Caco-2 (cell line): Measurements from ENCODE around the gene SPP2. TPM values are rescaled to one million over a fixed set of nuclear protein-coding genes. Genes with fewer than 3 reads are reported as not detected.

Source experiments
- BruUV-seq: library from RNA; stranded (reverse); fragments of 400-500 nt; replicated peaks from 2 replicates; lab custom pipeline; 2021; lab: Mats Ljungman, UMichigan
- CTCF ChIA-PET: fragments of 300-600 bp; sonication (Branson Sonifier 250); formaldehyde crosslinking; loops from one replicate; lab custom pipeline; 2022; ENCODE audit warnings: antibody characterized with exemption; lab: Charles Lee
- POLR2A ChIA-PET: fragments of 300-600 bp; sonication (Branson Sonifier 250); formaldehyde crosslinking; loops from one replicate; lab custom pipeline; 2022; ENCODE audit warnings: antibody characterized with exemption; lab: Charles Lee
- DNase-seq, 2 experiments: peaks; one replicate each; pipeline versions ENCODE4 v3.0.0 to v3.0.0-alpha.2; 2020 to 2022
- H3K27me3 ChIP-seq: replicated peaks from 2 replicates; pipeline ENCODE4 v1.6.0; 2011; ENCODE audit warnings: low read length; ENCODE audit not compliant: control insufficient read depth, insufficient read depth
- H3K36me3 ChIP-seq: 2 replicates; pipeline ENCODE4 v1.5.1; 2011; ENCODE audit warnings: low read length; ENCODE audit not compliant: control insufficient read depth, insufficient read depth
- H3K4me1 ChIP-seq: fragments of 250-450 bp; sonication (Bioruptor Pico); 2 replicates; pipeline ENCODE4 v1.5.1; 2020; ENCODE audit warnings: mild to moderate bottlenecking
- H3K4me3 ChIP-seq: 2 replicates; pipeline ENCODE4 v1.5.1; 2011; ENCODE audit warnings: low read depth, mild to moderate bottlenecking, control low read depth, low read length
- H3K9me3 ChIP-seq: fragments of 250-450 bp; sonication (Bioruptor Pico); 2 replicates; pipeline ENCODE4 v1.5.1; 2020; ENCODE audit warnings: mild to moderate bottlenecking, moderate library complexity
- H3K27ac Mint-ChIP-seq: one replicate; pipeline ENCODE4 v1.8.0; 2022; ENCODE audit warnings: mixed read lengths; ENCODE audit not compliant: unreplicated experiment
- H3K27me3 Mint-ChIP-seq: one replicate; pipeline ENCODE4 v1.8.0; 2022; ENCODE audit warnings: mixed read lengths; ENCODE audit not compliant: insufficient read depth, unreplicated experiment
- H3K36me3 Mint-ChIP-seq: one replicate; pipeline ENCODE4 v1.8.0; 2022; ENCODE audit warnings: mild to moderate bottlenecking, mixed read lengths; ENCODE audit not compliant: insufficient read depth, unreplicated experiment
- H3K4me1 Mint-ChIP-seq: one replicate; pipeline ENCODE4 v1.8.0; 2022; ENCODE audit warnings: low read depth, mixed read lengths; ENCODE audit not compliant: unreplicated experiment
- H3K4me3 Mint-ChIP-seq: one replicate; pipeline ENCODE4 v1.8.0; 2022; ENCODE audit warnings: mild to moderate bottlenecking, moderate library complexity, mixed read lengths; ENCODE audit not compliant: unreplicated experiment
- H3K9me3 Mint-ChIP-seq: one replicate; pipeline ENCODE4 v1.8.0; 2022; ENCODE audit warnings: mixed read lengths; ENCODE audit not compliant: unreplicated experiment
- intact Hi-C: fragments of 100-400 bp; cut with micrococcal nuclease; formaldehyde crosslinking; loops from one replicate; pipeline ENCODE4 v1.10.0; 2022; ENCODE audit not compliant: unreplicated experiment
- total RNA-seq: library from RNA; stranded (reverse); gene quantifications from 2 replicates; pipeline ENCODE4 v1.2.3, GENCODE V29; 2022
- TF ChIP-seq, protein P1 (sequence below), 2 experiments: fragments of 200-600 bp in 1 of 2; IDR thresholded peaks; 1 replicate in 1 of 2; 2 replicates in 1 of 2; pipeline versions ENCODE4 v1.5.1 to v1.8.0; 2011 to 2022; ENCODE audit warnings: antibody characterized with exemption in 1 of 2, control low read depth in 1 of 2, inconsistent platforms in 1 of 2, low read depth in 1 of 2, low read length in 1 of 2, mild to moderate bottlenecking in 1 of 2, moderate library complexity in 1 of 2; ENCODE audit not compliant: insufficient read depth in 1 of 2, severe bottlenecking in 1 of 2, unreplicated experiment in 1 of 2

SPP2 gene
- total RNA-seq, 1 experiment from 2014 or later, result not detected

DNA sequence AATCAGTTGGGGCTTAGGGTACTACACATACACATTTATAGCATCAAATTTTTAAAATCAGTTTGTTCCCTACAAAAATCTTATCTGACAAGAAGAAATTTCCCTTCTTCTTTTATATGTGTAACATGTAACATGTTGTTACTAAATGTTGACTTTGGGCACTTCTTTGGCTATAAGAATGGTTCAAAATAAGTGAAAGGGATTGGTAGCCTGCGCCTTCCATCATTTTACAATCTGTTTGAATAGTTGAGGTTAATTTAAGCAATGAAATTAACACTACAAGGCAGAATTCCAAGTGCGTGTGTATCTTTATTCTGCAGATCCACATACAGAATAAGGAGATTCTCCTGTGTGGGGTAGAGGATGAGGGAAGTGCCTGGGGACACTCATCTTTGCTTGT lies 30.2 kb upstream of the SPP2 start:
- H3K27me3 ChIP-seq, result no peaks in the 10 kb centered on the region; the same call in 1 of the 2 replicates
- H3K9me3 Mint-ChIP-seq, result no peaks in the 10 kb centered on the region
- H3K4me1 Mint-ChIP-seq, result no peaks in the 10 kb centered on the region
- DNase-seq, result no peak
- POLR2A ChIA-PET, result no interaction called here
- H3K4me3 ChIP-seq, result no peak overlapping the region
- no peaks in the 10 kb centered on the region for H3K9me3 ChIP-seq
- H3K36me3 Mint-ChIP-seq, result no peaks in the 10 kb centered on the region
- TF ChIP-seq, protein P1, sequence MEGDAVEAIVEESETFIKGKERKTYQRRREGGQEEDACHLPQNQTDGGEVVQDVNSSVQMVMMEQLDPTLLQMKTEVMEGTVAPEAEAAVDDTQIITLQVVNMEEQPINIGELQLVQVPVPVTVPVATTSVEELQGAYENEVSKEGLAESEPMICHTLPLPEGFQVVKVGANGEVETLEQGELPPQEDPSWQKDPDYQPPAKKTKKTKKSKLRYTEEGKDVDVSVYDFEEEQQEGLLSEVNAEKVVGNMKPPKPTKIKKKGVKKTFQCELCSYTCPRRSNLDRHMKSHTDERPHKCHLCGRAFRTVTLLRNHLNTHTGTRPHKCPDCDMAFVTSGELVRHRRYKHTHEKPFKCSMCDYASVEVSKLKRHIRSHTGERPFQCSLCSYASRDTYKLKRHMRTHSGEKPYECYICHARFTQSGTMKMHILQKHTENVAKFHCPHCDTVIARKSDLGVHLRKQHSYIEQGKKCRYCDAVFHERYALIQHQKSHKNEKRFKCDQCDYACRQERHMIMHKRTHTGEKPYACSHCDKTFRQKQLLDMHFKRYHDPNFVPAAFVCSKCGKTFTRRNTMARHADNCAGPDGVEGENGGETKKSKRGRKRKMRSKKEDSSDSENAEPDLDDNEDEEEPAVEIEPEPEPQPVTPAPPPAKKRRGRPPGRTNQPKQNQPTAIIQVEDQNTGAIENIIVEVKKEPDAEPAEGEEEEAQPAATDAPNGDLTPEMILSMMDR (IDR thresholded peaks at IDR 0.05; ENCODE audit: insufficient read depth in 1 of 2, low read depth in 1 of 2, low read length in 1 of 2, severe bottlenecking in 1 of 2, unreplicated experiment in 1 of 2), result no peak
- no peak overlapping the region for H3K27ac Mint-ChIP-seq
- H3K4me3 Mint-ChIP-seq, result no peak overlapping the region
- no TSS peak for BruUV-seq
- H3K27me3 Mint-ChIP-seq, result peaks cover 4% of the 10 kb centered on the region
- no peaks in the 10 kb centered on the region for H3K36me3 ChIP-seq
- intact Hi-C loops, result no loop called here
- H3K4me1 ChIP-seq, result no peaks in the 10 kb centered on the region
- CTCF ChIA-PET, result no interaction called here

- ChIA-PET CTCF (no interaction called here), POLR2A (no interaction called here)
- H3K4me1 ChIP-seq, result no peaks in the 10 kb centered on the region
- H3K27me3 Mint-ChIP-seq, result peaks cover 9% of the 10 kb centered on the region
- no peaks in the 10 kb centered on the region for H3K9me3 ChIP-seq
- H3K4me3 Mint-ChIP-seq, result no peak overlapping the region
- no TSS peak for BruUV-seq
- no peak overlapping the region for H3K27ac Mint-ChIP-seq
- H3K9me3 Mint-ChIP-seq, result peaks cover 5% of the 10 kb centered on the region
- H3K27me3 ChIP-seq, result no peaks in the 10 kb centered on the region; the same call in 1 of the 2 replicates
- H3K4me3 ChIP-seq, result no peak overlapping the region
- intact Hi-C loops, result no loop called here
- TF ChIP-seq, protein P1 (IDR thresholded peaks at IDR 0.05; ENCODE audit: insufficient read depth in 1 of 2, low read depth in 1 of 2, low read length in 1 of 2, severe bottlenecking in 1 of 2, unreplicated experiment in 1 of 2), result no peak
- no peaks in the 10 kb centered on the region for H3K4me1 Mint-ChIP-seq
- no peaks in the 10 kb centered on the region for H3K36me3 Mint-ChIP-seq
- no peak for DNase-seq
- no peaks in the 10 kb centered on the region for H3K36me3 ChIP-seq
These were observed 28.1 kb upstream of the SPP2 start for GRCh38 chr2:234022424-234022823.

- Mint-ChIP-seq H3K27me3 (peaks cover 18% of the 10 kb centered on the region), H3K4me1 (no peaks in the 10 kb centered on the region), H3K9me3 (peaks cover 19% of the 10 kb centered on the region), H3K4me3 (no peak overlapping the region), H3K36me3 (no peaks in the 10 kb centered on the region), H3K27ac (no peak overlapping the region)
- H3K4me3 ChIP-seq, result no peak overlapping the region
- ChIA-PET POLR2A (no interaction called here), CTCF (no interaction called here)
- no peaks in the 10 kb centered on the region for H3K9me3 ChIP-seq
- H3K4me1 ChIP-seq, result no peaks in the 10 kb centered on the region
- TF ChIP-seq, protein P1 (IDR thresholded peaks at IDR 0.05; ENCODE audit: insufficient read depth in 1 of 2, low read depth in 1 of 2, low read length in 1 of 2, severe bottlenecking in 1 of 2, unreplicated experiment in 1 of 2), result no peak
- no peaks in the 10 kb centered on the region; the same call in 1 of the 2 replicates for H3K27me3 ChIP-seq
- DNase-seq, result no peak
- no TSS peak for BruUV-seq
- H3K36me3 ChIP-seq, result no peaks in the 10 kb centered on the region
- intact Hi-C loops, result no loop called here
These were observed 26.2 kb upstream of the SPP2 start for GRCh38 chr2:234024304-234024703.
